Skin epidermis (tissue), 12 donors: Measurements from ENCODE around the gene SLC24A4.

Source experiments
- H3K27ac ChIP-seq, 21 experiments: fragments of 200-600 bp; sonication (generic) in 11 of 21; one replicate each; pipeline ENCODE4 v1.5.0; 2020; ENCODE audit warnings: mild to moderate bottlenecking in 3 of 21, inconsistent platforms in 2 of 21, moderate library complexity in 2 of 21
- H3K4me3 ChIP-seq, 7 experiments: fragments of 200-600 bp; sonication (generic) in 2 of 7; one replicate each; pipeline ENCODE4 v1.5.0; 2020; ENCODE audit warnings: inconsistent platforms in 2 of 7, mild to moderate bottlenecking in 2 of 7, moderate library complexity in 1 of 7

SLC24A4 gene

GRCh38 chr14:92323011-92323915, at the start of gene SLC24A4:
Gene SLC24A4 (plus strand): TSS chr14:92323165. CDS start chr14:92323831, 666 bp downstream.
- H3K27ac ChIP-seq, result no peak within 1 kb of the TSS
- peak within 1 kb of the TSS in 6 of 7 experiments; percentile 8 to 40 (median 18) for H3K4me3 ChIP-seq

- no peak overlapping the region for H3K4me3 ChIP-seq
- no peak overlapping the region for H3K27ac ChIP-seq
Measured at GRCh38 chr14:92273166-92273565, 49.8 kb upstream of the SLC24A4 start.

GRCh38 chr14:92274055-92274454, 48.9 kb upstream of the SLC24A4 start:
- H3K27ac ChIP-seq, result no peak overlapping the region

GRCh38 chr14:92276074-92276473, 46.9 kb upstream of the SLC24A4 start:
- H3K27ac ChIP-seq, result no peak overlapping the region
- no peak overlapping the region for H3K4me3 ChIP-seq

More at GRCh38 chr14:92274055-92274454, 48.9 kb upstream of the SLC24A4 start:
- no peak overlapping the region for H3K4me3 ChIP-seq

- Histone ChIP-seq H3K4me3 (no peak overlapping the region), H3K27ac (no peak overlapping the region)
Measured at GRCh38 chr14:92277031-92277430, 45.9 kb upstream of the SLC24A4 start.

- H3K27ac ChIP-seq, result no peak overlapping the region
Measured at GRCh38 chr14:92280554-92281262, 42.3 kb upstream of the SLC24A4 start.

GRCh38 chr14:92282669-92283068, 40.3 kb upstream of the SLC24A4 start:
- Histone ChIP-seq H3K27ac (no peak overlapping the region), H3K4me3 (no peak overlapping the region)

More at GRCh38 chr14:92280554-92281262, 42.3 kb upstream of the SLC24A4 start:
- H3K4me3 ChIP-seq, result no peak overlapping the region

- no peak overlapping the region for H3K27ac ChIP-seq
- H3K4me3 ChIP-seq, result no peak overlapping the region
Measured at GRCh38 chr14:92285311-92285710, 37.7 kb upstream of the SLC24A4 start.

GRCh38 chr14:92287987-92288386, 35.0 kb upstream of the SLC24A4 start:
- H3K4me3 ChIP-seq, result no peak overlapping the region
- H3K27ac ChIP-seq, result no peak overlapping the region

- H3K27ac ChIP-seq, result no peak overlapping the region
- no peak overlapping the region for H3K4me3 ChIP-seq
Measured at GRCh38 chr14:92288994-92289660, 33.8 kb upstream of the SLC24A4 start.

- no peak overlapping the region for H3K27ac ChIP-seq
- H3K4me3 ChIP-seq, result no peak overlapping the region
Measured at GRCh38 chr14:92292673-92293072, 30.3 kb upstream of the SLC24A4 start.

- Histone ChIP-seq H3K27ac (no peak overlapping the region), H3K4me3 (no peak overlapping the region)
Measured at GRCh38 chr14:92294506-92294905, 28.5 kb upstream of the SLC24A4 start.

GRCh38 chr14:92297818-92298595, 25.0 kb upstream of the SLC24A4 start:
- H3K27ac ChIP-seq, result no peak overlapping the region
- no peak overlapping the region for H3K4me3 ChIP-seq

- H3K4me3 ChIP-seq, result no peak overlapping the region
- no peak overlapping the region for H3K27ac ChIP-seq
Measured at GRCh38 chr14:92302481-92302880, 20.5 kb upstream of the SLC24A4 start.

GRCh38 chr14:92308716-92309115, 14.2 kb upstream of the SLC24A4 start:
- H3K4me3 ChIP-seq, result no peak overlapping the region
- H3K27ac ChIP-seq, result no peak overlapping the region

GRCh38 chr14:92309968-92310530, 12.9 kb upstream of the SLC24A4 start:
- Histone ChIP-seq H3K27ac (no peak overlapping the region), H3K4me3 (no peak overlapping the region)

- H3K4me3 ChIP-seq, result no peak overlapping the region
- no peak overlapping the region for H3K27ac ChIP-seq
Measured at GRCh38 chr14:92310776-92311375, 12.1 kb upstream of the SLC24A4 start.

- no peak overlapping the region for H3K27ac ChIP-seq
Measured at GRCh38 chr14:92314182-92314581, 8.8 kb upstream of the SLC24A4 start.

More at GRCh38 chr14:92314182-92314581, 8.8 kb upstream of the SLC24A4 start:
- H3K4me3 ChIP-seq, result no peak overlapping the region
